Activated naive CD4-positive, alpha-beta T cell (primary cell): ENCODE results near the gene PIGU.
"Not testable (repeated sequence)": the region's sequence is repeated elsewhere in the genome, so short reads cannot be mapped to it uniquely, and the experiment has no call there.

Experiments
- DNase-seq, 4 experiments: peaks; one replicate each; lab custom pipeline; 2025; lab: John Stamatoyannopoulos, UW

PIGU gene

DNA sequence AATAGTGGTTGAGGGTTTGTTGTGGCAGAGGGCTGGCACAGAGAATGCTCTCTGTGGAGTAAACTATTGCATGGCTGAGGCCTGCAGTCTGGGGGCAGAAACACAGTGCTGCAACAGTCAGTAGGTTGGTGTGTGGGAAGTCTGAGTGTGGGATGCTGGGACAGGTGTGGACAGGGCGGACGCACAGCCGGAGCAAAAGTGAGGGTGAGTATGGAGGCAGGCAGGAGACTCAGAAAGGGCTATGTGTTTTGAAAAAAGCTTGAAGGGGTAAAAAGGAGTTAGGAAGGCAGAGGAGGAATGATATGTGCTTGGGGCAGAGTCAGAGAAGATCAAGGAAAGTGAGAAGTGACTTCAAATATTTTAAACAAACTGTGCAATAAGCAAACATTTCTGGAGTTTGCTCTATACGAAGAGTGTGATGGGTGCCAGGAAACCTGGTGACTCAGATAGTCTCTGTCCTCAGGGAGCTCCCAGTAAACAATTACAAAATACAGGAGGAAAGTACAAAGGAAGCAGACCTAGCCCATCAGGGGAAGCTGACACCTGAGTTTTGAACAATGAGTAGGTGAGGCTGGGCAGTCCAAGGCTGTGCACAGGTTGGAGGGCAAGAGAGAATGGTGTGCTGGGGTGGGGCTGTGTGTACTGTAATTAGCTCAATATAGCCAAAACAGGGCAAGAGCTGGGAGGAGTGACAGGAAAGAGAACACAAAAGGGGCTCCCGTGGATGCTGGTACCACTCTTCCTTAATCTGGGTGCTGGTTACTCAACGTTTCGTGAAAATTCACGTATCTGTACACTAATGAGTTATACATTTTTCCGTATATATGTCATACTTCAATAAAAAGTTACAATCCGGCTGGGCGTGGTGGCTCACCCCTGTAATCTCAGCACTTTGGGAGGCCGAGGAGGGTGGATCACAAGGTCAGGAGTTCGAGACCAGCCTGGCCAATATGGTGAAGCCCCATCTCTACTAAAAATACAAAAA lies 55.2 kb downstream of the PIGU start:
- DNase-seq = no peak

DNA sequence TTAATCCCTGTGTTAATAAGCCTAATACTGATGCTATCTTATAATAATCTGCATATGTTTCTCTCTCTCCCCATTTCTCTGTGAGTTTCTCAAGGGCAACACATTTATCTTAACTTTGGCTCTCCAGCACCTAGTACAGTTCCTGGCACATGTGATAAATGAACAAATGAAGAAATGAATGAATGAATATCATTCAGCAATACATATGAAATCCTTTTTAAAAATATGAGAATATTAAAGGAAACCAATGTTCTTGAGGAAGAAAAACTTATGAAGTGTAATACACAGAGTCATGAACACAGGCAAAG lies 55.9 kb downstream of the PIGU start:
- no peak for DNase-seq

DNA sequence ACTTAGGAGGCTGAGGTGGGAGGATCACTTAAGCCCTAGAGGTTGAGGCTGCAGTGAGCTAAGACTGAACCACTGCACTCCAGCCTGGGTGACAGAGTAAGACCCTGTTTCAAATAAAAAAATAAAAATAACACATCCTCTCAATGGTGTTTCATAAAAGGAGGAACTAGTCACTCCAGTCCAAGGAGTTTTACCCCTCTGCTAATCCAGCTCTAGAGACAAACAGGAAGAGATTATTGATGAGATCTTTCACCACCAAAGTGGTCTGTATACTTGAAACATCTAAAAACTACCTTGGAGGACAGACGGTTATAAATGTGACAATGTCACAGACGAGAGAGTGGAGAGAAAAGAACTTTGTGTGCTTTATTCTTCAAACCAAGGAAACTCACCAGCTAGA lies 58.2 kb downstream of the PIGU start:
- no peak for DNase-seq

DNA sequence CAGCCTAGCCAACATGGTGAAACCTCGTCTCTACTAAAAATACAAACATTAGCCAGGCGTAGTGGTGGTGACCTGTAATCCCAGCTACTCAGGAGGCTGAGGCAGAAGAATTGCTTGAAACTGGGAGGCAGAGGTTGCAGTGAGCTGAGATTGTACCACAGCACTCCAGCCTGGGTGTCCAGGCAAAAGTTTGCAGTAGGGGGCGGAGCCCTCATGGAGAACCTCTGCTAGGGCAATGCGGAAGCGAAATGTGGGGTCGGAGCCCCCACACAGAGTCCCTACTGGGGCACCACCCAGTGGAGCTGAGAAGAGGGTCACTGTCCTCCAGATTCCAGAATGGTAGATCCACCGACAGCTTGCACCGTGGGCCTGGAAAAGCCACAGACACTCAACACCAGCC lies 60.0 kb downstream of the PIGU start:
- DNase-seq = not testable (repeated sequence)

DNA sequence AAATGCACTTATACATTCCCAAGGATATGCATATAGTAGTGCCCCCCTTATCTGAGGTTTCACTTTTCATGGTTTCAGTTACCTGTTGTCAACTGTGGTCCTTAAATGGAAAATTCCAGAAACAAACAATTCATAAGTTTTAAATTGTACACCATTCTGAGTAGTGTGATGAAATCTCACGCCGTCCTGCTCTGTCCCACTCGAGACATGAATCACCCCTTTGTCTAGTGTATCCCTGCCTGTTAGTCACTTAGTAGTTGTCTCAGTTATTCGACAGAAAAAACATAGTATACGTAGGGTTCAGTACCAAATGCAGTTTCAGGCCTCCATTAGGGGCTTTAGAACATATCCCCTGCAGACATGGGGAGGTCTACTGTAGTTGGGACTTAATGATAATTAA lies 61.4 kb downstream of the PIGU start:
- no peak for DNase-seq

DNA sequence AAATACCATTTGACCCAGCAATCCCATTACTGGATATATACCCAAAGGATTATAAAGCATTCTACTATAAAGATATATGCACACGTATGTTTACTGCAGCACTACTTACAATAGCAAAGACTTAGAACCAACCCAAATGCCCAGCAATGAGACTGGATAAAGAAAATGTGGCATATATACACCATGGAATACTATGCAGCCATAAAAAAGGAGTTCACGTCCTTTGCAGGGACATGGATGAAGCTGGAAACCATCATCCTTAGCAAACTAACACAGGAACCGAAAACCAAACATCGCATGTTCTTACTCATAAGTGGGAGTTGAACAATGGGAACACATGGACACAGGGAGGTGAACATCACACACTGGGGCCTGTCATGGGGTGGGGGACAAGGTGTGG lies 64.9 kb downstream of the PIGU start:
- DNase-seq = not testable (repeated sequence)

DNA sequence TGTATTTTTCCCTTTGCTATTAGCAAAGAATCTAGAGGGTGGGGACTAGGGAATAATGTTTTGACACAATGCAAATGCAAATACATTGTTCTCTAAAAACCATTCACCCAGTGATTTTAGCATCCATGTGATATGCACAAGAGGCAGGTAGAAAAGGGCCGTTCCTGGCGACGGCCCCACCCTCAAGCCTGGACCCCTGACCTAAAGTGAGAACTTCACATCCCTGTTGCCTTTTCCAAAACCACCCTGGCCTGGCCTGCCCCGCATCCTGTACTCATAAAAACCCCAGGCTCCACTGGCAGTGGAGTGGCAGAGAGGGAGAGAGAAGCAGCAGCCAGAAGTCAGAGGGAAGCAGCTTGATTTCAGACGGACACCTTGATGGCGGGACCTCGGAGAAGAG lies 69.8 kb downstream of the PIGU start:
- DNase-seq = no peak

DNA sequence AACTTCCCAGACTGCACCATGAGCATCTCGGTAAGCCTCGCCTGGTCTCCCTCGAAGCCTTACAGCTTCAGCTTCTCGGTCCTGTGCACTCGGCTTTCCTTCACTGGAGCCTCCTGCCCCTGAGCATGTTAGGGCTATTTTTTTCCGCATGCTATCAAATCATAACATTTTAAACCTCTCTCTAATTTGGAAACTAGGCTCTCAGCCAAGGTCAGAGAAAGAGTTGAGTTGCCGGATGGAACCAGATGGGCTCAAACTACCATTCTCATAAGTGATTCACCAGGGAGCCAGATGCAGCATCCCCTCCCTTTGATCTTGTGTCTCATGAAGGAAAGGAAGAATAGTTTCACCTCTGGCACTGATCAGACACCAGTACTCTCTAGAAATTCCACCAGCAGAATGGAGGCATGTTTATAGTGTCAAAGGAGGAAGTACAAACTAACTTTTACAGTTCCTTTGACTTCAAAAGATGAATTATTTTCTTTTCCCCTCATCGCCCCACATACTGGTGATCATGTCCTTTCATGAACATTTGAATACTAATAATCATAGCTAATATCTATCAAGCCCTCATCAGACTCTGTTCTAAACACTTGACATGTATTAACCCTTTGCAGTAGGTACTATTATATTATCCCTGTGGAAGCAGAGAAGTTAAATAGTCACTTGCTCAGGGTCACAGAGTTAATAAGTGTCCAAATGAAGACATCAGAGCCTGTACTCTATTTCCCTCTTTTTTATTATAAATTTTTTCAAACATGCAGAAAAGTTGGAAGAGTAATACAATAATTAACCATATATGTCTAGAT lies 71.7 kb downstream of the PIGU start:
- DNase-seq = no peak

DNA sequence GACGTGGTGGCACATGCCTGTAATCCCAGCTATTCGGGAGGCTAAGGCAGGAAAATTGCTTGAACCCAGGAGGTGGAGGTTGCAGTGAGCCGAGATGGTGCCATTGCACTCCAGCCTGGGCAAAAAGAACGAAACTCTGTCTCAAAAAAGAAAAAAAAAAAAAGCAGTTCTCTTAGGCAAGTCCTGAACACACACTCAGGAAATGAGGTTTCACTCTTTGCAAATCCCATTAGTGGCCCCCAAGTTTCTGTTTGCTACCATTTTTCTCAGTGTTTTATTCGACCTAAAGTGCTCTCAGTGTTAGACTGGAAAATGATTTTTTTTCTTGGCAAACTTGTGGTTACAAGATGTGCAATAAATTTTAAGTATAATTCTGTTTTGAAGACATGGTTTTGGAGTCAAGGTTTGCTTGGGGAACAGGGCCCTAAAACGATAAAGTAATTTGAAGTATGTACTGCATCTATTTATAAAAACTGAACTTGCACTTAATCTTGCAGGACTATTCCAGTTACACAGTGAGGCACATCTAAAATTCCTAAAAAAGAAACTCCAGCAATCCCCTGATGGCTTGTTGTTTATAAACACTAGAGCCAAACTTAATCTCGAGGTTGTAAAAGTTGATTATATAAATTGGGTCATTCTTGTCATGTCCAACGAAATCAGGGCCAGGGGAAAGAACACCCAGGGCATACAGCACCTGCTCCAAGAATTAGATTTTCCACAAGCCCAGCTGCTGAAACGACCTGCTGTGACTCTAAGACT lies 75.8 kb downstream of the PIGU start:
- DNase-seq = no peak

DNA sequence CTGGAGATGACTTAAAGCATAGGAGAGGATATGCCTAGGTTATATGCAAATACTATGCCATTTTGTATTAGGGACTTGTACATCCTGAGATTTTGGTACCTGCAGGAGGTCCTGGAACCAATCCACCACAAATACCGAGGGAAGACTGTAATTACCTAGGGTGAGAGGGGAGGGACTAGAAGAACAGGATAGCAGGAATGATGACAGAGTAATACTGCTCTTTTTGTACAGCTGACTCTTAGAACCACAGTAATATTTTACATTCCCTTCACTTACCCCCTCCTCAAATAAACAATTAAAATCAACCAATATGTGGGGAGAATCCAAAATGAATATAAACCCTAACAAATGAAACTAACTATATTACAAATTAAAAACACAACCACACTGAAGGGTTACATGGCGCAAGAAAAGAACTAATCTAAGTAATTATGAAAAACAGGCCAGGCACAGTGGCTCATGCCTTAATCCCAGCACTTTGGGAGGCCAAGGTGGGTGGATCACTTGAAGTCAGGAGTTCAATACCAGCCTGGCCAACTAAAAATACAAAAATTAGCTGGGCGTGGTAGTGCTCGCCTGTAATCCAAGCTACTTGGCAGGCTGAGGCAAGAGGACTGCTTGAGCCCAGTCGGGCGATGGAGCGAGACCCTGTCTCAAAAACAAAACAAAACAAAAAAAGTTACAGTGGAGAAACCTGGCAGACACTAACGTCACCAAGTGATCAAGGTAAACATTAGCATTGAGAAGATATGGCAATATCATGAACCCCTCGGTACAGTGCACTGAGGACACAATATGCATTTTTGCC lies 81.3 kb downstream of the PIGU start:
- DNase-seq = no peak

DNA sequence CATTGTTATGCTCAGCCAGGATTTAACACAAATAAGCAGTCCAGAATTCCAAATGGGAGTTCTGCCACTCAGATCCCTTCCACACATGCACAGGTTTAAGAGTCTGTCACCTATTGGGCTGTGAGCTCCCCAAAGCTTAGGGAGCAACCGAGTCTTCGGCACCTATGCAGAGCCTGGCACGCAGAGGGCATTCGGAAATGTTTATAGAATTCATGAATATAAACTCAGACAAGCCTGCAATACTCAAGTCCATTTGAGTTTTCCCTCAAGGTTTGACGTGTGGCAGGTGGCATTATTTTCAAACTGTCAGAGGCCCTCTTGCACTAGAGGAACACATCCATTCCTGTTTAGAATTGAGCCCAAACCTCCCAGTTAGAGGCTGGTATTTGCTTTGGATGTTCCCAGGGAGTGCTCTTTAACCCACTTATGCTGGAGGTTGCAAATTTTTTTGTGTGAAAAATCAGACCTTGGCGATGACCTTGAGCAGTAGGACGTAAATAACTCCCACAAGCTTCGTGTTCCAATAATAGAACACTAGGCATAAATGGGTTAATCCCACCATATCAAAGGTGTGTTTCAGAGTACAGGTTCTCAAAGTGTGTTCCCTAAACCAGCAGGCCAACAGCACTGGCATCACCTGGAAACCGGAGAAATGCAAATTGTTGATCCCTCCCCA lies 90.3 kb downstream of the PIGU start:
- no peak for DNase-seq

DNA sequence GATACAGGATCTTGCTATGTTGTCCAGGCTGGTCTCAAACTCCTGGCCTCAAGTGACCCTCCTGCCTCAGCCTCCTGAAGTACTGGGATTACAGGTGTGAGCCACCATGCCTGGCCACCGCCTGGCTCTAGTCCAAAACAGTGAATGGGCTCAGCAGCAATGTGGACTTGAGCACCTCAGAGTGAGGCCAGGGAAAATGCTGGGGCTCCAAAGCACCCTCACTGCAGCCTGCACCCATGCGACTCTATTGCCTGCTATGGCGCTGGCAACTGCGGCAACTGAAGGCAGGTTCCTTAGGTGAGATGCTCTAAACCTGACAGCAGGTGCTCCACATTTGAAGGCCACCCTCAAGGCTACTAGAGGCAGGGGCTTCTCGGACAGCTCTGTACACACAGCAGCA lies 91.9 kb downstream of the PIGU start:
- DNase-seq = no peak

DNA sequence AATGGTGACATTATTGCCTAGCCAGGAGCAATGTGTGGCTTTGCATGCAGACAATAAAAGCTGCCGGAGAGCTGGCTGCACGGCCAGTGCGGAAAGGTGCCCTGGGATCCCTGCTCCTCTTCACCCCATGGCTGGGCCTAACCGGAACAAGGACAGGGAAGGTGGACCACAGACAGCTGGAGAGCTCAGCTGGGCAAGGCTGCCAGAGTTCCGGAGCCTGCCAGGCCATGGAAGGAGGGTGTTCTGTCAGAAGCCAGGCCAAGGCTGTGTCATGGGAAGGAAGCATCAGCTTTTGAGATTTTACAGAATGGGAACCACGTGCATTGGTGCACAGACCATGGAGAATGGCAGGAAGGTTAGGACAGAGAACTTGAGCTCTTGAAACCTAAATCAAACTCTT lies 93.3 kb downstream of the PIGU start:
- DNase-seq = no peak

DNA sequence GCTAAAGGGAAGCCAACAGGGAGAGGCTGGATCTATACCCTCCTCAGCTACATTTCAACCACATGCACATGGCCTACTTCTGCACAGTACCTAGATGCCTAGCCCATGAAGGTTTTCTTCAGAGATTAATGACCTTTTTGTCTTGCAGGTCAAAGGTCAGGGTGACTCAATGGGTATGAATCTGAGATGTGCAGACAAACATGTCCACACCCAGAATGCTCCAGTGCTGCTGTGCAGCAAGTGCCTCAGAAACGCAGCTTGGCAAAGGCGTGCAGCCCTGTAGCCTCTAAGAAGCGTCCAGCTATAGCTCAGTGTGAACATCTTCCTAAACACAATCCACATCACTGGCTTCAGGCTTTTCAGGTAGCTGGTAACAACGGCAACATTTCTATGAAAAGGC lies 94.0 kb downstream of the PIGU start:
- no peak for DNase-seq

DNA sequence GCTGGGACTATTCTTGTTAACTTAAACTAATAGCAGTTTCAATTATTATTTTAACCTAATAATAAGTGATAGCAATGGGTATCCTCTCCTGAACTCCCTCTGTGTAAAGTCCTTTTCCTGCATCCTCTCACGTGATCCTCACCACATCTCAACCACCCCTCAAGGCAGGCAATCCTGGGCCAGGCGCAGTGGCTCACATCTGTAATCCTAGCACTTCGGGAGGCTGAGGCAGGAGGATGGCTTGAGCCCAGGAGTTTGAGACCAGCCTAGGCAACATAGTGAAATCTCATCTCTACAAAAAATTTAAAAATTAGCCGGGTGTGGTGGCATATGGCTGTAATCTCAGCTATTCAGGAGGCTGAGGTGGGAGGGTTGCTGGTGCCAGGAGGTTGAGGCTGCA lies 94.7 kb downstream of the PIGU start:
- no peak for DNase-seq

DNA sequence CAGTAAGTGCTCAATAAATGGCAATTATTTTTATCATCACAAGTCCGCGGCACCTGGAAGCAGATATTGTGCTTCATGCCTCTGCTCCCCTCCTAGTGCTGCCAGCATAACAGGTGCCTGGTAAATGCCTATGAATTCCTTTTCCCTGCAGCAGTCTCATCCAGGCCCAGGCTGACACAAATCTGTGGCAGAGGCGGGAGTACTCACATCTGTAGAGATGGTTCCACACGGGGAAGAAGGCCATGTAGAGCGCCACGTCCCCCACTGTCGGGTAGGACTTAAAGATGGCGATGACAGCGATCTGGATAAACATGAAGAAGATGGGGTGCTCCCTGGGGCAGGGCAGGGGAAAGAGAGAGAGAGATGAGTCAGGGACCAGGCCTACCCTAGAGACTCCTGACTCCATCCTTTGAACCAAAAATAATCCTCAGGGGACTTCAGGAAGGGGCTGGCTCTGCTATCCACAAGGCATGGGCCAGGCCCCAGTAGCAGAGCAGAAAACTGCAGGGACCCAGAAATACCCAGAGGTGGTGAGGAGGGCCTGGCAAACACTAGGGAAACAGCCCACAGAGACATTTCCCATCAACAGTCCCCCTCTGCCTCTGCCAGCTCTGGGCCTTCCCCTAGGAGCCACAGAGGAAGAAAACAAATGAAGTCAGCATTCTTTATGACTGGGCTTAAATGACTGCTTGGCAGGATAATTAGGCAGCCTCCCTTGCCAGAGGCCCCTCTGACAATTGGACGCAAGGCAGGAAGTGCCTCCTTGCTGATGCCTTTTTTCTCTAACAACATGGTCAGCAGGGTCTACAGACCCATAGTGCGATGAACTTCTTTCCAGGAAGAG lies 95.3 kb downstream of the PIGU start:
- DNase-seq = no peak

DNA sequence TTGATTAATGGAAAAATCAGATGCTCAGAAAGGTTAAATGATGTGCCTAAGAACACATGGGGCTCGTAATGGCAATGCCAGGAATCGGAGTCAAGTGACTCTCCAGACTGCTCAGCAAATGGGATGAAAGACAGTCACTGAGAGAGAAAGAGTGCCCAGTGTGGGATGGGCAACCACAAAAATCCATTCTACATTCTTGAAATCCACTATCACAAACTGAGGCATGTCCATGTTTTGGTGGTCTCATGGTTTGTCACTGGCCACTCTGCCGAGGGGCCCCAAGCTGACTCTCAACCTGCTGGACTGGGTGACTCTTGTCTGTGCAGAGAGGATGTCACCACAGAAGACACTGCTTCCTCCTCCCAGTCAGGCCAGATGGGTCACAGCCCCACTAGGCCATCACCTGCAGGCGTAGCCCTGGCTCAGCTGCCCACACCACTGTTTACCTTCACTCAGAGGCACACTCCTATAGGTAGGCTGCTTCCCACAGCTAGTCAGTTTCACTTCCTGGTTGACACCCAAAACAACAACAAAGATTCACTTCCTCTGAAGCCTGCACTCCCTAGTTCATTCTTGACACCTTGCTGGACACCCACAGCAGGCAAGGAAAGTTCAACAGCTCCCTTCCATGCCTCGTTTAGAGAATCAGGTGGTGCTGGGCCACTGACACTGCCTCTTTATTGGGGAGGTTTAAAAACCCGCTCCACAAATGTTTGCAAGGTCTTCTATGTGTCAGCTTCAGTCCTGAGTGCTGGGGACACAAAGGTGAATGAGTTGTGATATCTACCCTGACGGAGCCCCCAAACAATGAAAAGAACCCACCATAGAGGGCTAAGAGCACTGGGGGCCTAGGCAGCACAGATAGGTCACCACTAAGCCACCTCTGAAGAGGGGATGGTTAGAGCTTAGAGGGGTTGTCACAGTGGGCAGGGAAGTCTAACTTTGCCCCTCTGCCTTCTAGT lies 96.6 kb downstream of the PIGU start:
- no peak for DNase-seq

DNA sequence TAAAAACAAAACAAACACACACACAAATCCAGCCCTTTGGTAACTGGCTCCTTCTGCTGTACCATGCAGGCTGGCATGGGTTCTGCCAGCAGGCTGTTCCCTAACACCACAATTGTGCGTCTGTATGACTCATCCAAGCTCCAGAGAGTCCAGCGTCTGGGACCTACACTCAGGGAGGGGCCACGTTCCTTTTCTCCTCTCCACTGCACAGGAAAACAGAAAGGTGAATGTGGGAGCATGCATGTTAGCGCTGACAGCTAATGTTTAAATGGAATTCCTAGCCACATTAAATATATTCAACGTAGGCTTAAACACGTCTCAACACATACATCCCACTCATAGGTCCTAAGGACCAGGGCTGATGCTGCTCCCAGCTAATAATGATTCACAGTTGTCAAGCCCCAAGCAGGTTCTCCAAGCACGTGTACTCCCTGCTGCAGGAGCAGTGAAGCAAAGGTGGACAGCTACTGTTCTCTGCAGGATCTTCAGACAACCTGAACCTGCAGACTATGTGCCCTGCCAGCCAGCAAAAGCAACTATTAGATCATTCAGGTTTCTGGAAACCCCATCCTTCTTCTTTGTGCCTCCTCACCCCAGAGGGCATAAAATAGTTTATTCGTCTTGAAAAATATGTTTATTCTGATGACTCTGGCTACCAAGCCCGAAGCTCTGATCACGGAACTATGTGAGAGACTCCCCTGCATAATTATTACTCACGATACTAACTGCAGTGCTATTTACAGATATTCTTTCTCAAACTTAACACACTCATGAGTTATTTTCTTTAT lies 97.5 kb downstream of the PIGU start:
- DNase-seq = no peak
